ENCODE results near the gene CLEC1B. TPM values are rescaled to one million over a fixed set of nuclear protein-coding genes. Genes with fewer than 3 reads are reported as not detected.

Gene CLEC1B
- total RNA-seq, 4 donors from 2014 or later, result 0.35 TPM; not detected in 3

GRCh38 chr12:10021342-10021741 is 22.4 kb upstream of the CLEC1B start:
- TF ChIP-seq POLR2A (IDR thresholded peaks at IDR 0.05), result no peak
- no peak for TF ChIP-seq CTCF (IDR thresholded peaks at IDR 0.05)
- H3K4me1 ChIP-seq, result no peaks in the 10 kb centered on the region
- no peaks in the 10 kb centered on the region for H3K9me3 ChIP-seq
- H3K4me3 ChIP-seq, result no peak overlapping the region
- DNase-seq, result no peak
- no peak overlapping the region for H3K27ac ChIP-seq
- H3K36me3 ChIP-seq, result no peaks in the 10 kb centered on the region
- no peaks in the 10 kb centered on the region for H3K27me3 ChIP-seq
- intact Hi-C loops (cut with DNase I; ENCODE audit: low total_unique reads), result no loop called here

- intact Hi-C loops (cut with DNase I; ENCODE audit: low total_unique reads), result no loop called here
- no peak for DNase-seq
- H3K4me3 ChIP-seq, result no peak overlapping the region
- H3K27me3 ChIP-seq, result no peaks in the 10 kb centered on the region
- TF ChIP-seq POLR2A (IDR thresholded peaks at IDR 0.05) (no peak), CTCF (IDR thresholded peaks at IDR 0.05) (no peak)
- no peaks in the 10 kb centered on the region for H3K9me3 ChIP-seq
- no peaks in the 10 kb centered on the region for H3K4me1 ChIP-seq
- H3K27ac ChIP-seq, result no peak overlapping the region
- no peaks in the 10 kb centered on the region for H3K36me3 ChIP-seq
Measured at GRCh38 chr12:10018386-10018785, 19.5 kb upstream of the CLEC1B start.

- TF ChIP-seq CTCF (IDR thresholded peaks at IDR 0.05) (no peak), POLR2A (IDR thresholded peaks at IDR 0.05) (no peak)
- Histone ChIP-seq H3K27me3 (no peaks in the 10 kb centered on the region), H3K27ac (no peak overlapping the region), H3K4me3 (no peak overlapping the region), H3K9me3 (no peaks in the 10 kb centered on the region), H3K36me3 (no peaks in the 10 kb centered on the region), H3K4me1 (no peaks in the 10 kb centered on the region)
- intact Hi-C loops (cut with DNase I; ENCODE audit: low total_unique reads), result no loop called here
- no peak for DNase-seq
Measured at GRCh38 chr12:10016881-10017280, 18.0 kb upstream of the CLEC1B start.

GRCh38 chr12:10015450-10015849 is 16.5 kb upstream of the CLEC1B start:
- H3K4me1 ChIP-seq, result no peaks in the 10 kb centered on the region
- no peaks in the 10 kb centered on the region for H3K27me3 ChIP-seq
- H3K36me3 ChIP-seq, result no peaks in the 10 kb centered on the region
- no peak overlapping the region for H3K4me3 ChIP-seq
- no peak for TF ChIP-seq CTCF (IDR thresholded peaks at IDR 0.05)
- TF ChIP-seq POLR2A (IDR thresholded peaks at IDR 0.05), result no peak
- intact Hi-C loops (cut with DNase I; ENCODE audit: low total_unique reads), result no loop called here
- no peak overlapping the region for H3K27ac ChIP-seq
- no peaks in the 10 kb centered on the region for H3K9me3 ChIP-seq
- DNase-seq, result no peak

GRCh38 chr12:10012630-10013330 is 13.9 kb upstream of the CLEC1B start:
- intact Hi-C loops (cut with DNase I; ENCODE audit: low total_unique reads), result no loop called here
- no peaks in the 10 kb centered on the region for H3K4me1 ChIP-seq
- no peak overlapping the region for H3K4me3 ChIP-seq
- no peak for DNase-seq
- no peaks in the 10 kb centered on the region for H3K36me3 ChIP-seq
- TF ChIP-seq POLR2A (IDR thresholded peaks at IDR 0.05) (no peak), CTCF (IDR thresholded peaks at IDR 0.05) (no peak)
- H3K27me3 ChIP-seq, result no peaks in the 10 kb centered on the region
- H3K9me3 ChIP-seq, result no peaks in the 10 kb centered on the region
- H3K27ac ChIP-seq, result no peak overlapping the region
